OCI-LY7 (cell line): ENCODE results near the gene LRFN5. TPM values are rescaled to one million over a fixed set of nuclear protein-coding genes. Genes with fewer than 3 reads are reported as not detected.

ENCODE experiments used
- BruUV-seq: library from RNA; stranded (reverse); fragments of 400-500 nt; replicated peaks from 2 replicates; lab custom pipeline; 2021; lab: Mats Ljungman, UMichigan
- CTCF ChIA-PET: fragments of 300-600 bp; sonication (Branson Sonifier 250); formaldehyde crosslinking; loops from one replicate; lab custom pipeline; 2022; ENCODE audit warnings: antibody characterized with exemption; ENCODE audit not compliant: unreplicated experiment; lab: Charles Lee
- POLR2A ChIA-PET: fragments of 300-600 bp; sonication (Branson Sonifier 250); formaldehyde crosslinking; loops from one replicate; lab custom pipeline; 2022; ENCODE audit warnings: antibody characterized with exemption; lab: Charles Lee
- DNase-seq: peaks from one replicate; pipeline ENCODE4 v3.0.0-alpha.2; 2015; ENCODE audit warnings: low spot score
- H2AFZ ChIP-seq: fragments of 200-600 bp; sonication (generic), shearing (Covaris generic); 2 replicates; pipeline ENCODE4 v1.6.1; 2014; ENCODE audit warnings: mild to moderate bottlenecking, antibody characterized with exemption, low read length, moderate library complexity
- H3K27ac ChIP-seq: fragments of 200-600 bp; sonication (generic); 2 replicates; pipeline ENCODE4 v1.5.1; 2014; ENCODE audit warnings: mixed run types, low read depth, mild to moderate bottlenecking, moderate library complexity, low read length, inconsistent platforms; ENCODE audit not compliant: poor library complexity, severe bottlenecking
- H3K36me3 ChIP-seq: fragments of 200-600 bp; sonication (generic); 2 replicates; pipeline ENCODE4 v1.6.1; 2014; ENCODE audit warnings: mild to moderate bottlenecking, antibody characterized with exemption, low read length, moderate library complexity, mixed read lengths; ENCODE audit not compliant: insufficient read depth
- H3K4me1 ChIP-seq: fragments of 200-600 bp; sonication (generic); 2 replicates; pipeline ENCODE4 v1.5.1; 2014; ENCODE audit warnings: mild to moderate bottlenecking, low read length; ENCODE audit not compliant: insufficient read depth, poor library complexity, severe bottlenecking
- H3K4me2 ChIP-seq: fragments of 200-600 bp; sonication (generic); 2 replicates; pipeline ENCODE4 v1.6.1; 2014; ENCODE audit warnings: mild to moderate bottlenecking, low read length
- H3K4me3 ChIP-seq: fragments of 200-600 bp; sonication (generic); 2 replicates; pipeline ENCODE4 v1.5.1; 2014; ENCODE audit warnings: mild to moderate bottlenecking, low read depth, low read length; ENCODE audit not compliant: poor library complexity, severe bottlenecking
- H3K79me2 ChIP-seq: fragments of 200-600 bp; sonication (generic); 2 replicates; pipeline ENCODE4 v1.6.1; 2016; ENCODE audit warnings: low read depth, mild to moderate bottlenecking, low read length, moderate library complexity, mixed read lengths; ENCODE audit not compliant: insufficient read depth
- H3K9me2 ChIP-seq: fragments of 200-600 bp; sonication (generic); 2 replicates; pipeline ENCODE4 v1.6.1; 2016; ENCODE audit warnings: mild to moderate bottlenecking, low read length, mixed read lengths; ENCODE audit not compliant: insufficient read depth
- H3K9me3 ChIP-seq: fragments of 200-600 bp; sonication (generic); 2 replicates; pipeline ENCODE4 v1.6.1; 2014; ENCODE audit warnings: mild to moderate bottlenecking, mixed run types, low read length, mixed read lengths
- H4K20me1 ChIP-seq: fragments of 200-600 bp; sonication (generic); 2 replicates; pipeline ENCODE4 v1.6.1; 2014; ENCODE audit warnings: mild to moderate bottlenecking, antibody characterized with exemption, low read length, moderate library complexity, mixed read lengths; ENCODE audit not compliant: insufficient read depth
- CTCF ChIP-seq: fragments of 200-600 bp; sonication (generic); conservative IDR thresholded peaks from 2 replicates; pipeline ENCODE4 v1.5.1; 2014; ENCODE audit warnings: mild to moderate bottlenecking, antibody characterized with exemption, low read length, moderate library complexity, mixed read lengths
- EZH2phosphoT487 ChIP-seq: fragments of 200-600 bp; sonication (generic); IDR thresholded peaks from 2 replicates; pipeline ENCODE4 v1.6.1; 2018; ENCODE audit warnings: low read depth, borderline replicate concordance, mild to moderate bottlenecking, mixed run types, antibody characterized with exemption, low read length, moderate library complexity, mixed read lengths
- intact Hi-C: fragments of 100-400 bp; cut with micrococcal nuclease; formaldehyde crosslinking; loops from one replicate; pipeline ENCODE4 v1.10.0; 2022; ENCODE audit not compliant: unreplicated experiment
- total RNA-seq, 2 experiments: library from RNA; depleted of rRNA in 1 of 2; stranded (reverse); fragments of >200 nt in 1 of 2; shearing (Covaris generic) in 1 of 2; gene quantifications; 2 replicates each; pipeline ENCODE4 v1.2.3, GENCODE V29; 2014 to 2022

Gene LRFN5
- total RNA-seq, 2 experiments from 2014 or later: not detected

GRCh38 chr14:41824441-41824840 lies 217.8 kb downstream of the LRFN5 start:
- CTCF ChIA-PET: no interaction called here
- no TSS peak for BruUV-seq
- intact Hi-C loops: no loop called here
- H4K20me1 ChIP-seq: no peaks in the 10 kb centered on the region
- H3K79me2 ChIP-seq: no peaks in the 10 kb centered on the region
- peak; percentile 2 for DNase-seq
- no peaks in the 10 kb centered on the region for H3K9me2 ChIP-seq
- no peaks in the 10 kb centered on the region for H3K4me1 ChIP-seq
- no peaks in the 10 kb centered on the region for H3K36me3 ChIP-seq
- H3K27ac ChIP-seq: no peak overlapping the region
- no peak overlapping the region for H2AFZ ChIP-seq
- TF ChIP-seq CTCF (peak; percentile 66), EZH2phosphoT487 (no peak)
- no peak overlapping the region for H3K4me3 ChIP-seq
- POLR2A ChIA-PET: no interaction called here
- no peaks in the 10 kb centered on the region for H3K9me3 ChIP-seq
- H3K4me2 ChIP-seq: no peak overlapping the region

GRCh38 chr14:41825622-41826021 lies 218.9 kb downstream of the LRFN5 start:
- Histone ChIP-seq H4K20me1 (no peaks in the 10 kb centered on the region), H3K9me2 (no peaks in the 10 kb centered on the region), H3K4me2 (no peak overlapping the region), H2AFZ (no peak overlapping the region), H3K27ac (no peak overlapping the region), H3K4me3 (no peak overlapping the region), H3K79me2 (no peaks in the 10 kb centered on the region), H3K4me1 (no peaks in the 10 kb centered on the region), H3K36me3 (no peaks in the 10 kb centered on the region), H3K9me3 (no peaks in the 10 kb centered on the region)
- intact Hi-C loops: no loop called here
- CTCF ChIA-PET: no interaction called here
- no TSS peak for BruUV-seq
- TF ChIP-seq CTCF: no peak
- TF ChIP-seq EZH2phosphoT487: no peak
- POLR2A ChIA-PET: no interaction called here
- no peak for DNase-seq

- Histone ChIP-seq H3K27ac (no peak overlapping the region), H3K4me3 (no peak overlapping the region), H3K36me3 (no peaks in the 10 kb centered on the region), H3K9me3 (no peaks in the 10 kb centered on the region), H4K20me1 (no peaks in the 10 kb centered on the region), H3K79me2 (no peaks in the 10 kb centered on the region), H3K9me2 (no peaks in the 10 kb centered on the region), H2AFZ (no peak overlapping the region), H3K4me1 (no peaks in the 10 kb centered on the region), H3K4me2 (no peak overlapping the region)
- POLR2A ChIA-PET: interaction anchor here (1.1 kb wide), 1 partner anchor 44 kb away, joined by 4 read pairs; no protein-coding TSS in a partner anchor
- TF ChIP-seq CTCF: no peak
- no peak for TF ChIP-seq EZH2phosphoT487
- intact Hi-C loops: no loop called here
- no TSS peak for BruUV-seq
- no peak for DNase-seq
- CTCF ChIA-PET: no interaction called here
These were observed 224.2 kb downstream of the LRFN5 start for GRCh38 chr14:41830714-41831406.
